H1 (cell line): ENCODE results near the gene IGBP1. TPM values are rescaled to one million over a fixed set of nuclear protein-coding genes. Genes with fewer than 3 reads are reported as not detected.
A peak's percentile ranks its signal among the peaks of the same experiment; 100 is the strongest.

Experiments used
- CTCF ChIA-PET: fragments of 300-600 bp; sonication (Branson Sonifier 250); formaldehyde crosslinking; loops from one replicate; lab custom pipeline; 2021; ENCODE audit not compliant: partially characterized antibody; lab: Charles Lee
- POLR2A ChIA-PET: fragments of 300-600 bp; sonication (Branson Sonifier 250); formaldehyde crosslinking; loops from one replicate; lab custom pipeline; 2021; ENCODE audit warnings: inconsistent platforms; ENCODE audit not compliant: partially characterized antibody; lab: Charles Lee
- DNase-seq, 2 experiments: peaks; one replicate each; pipeline versions ENCODE4 v3.0.0 to v3.0.0-alpha.2; 2010 to 2022; ENCODE audit warnings: low spot score in 2 of 2, low read depth in 1 of 2, mixed read lengths in 1 of 2
- FAIRE-seq: peaks from 2 replicates; lab custom pipeline; 2011; peaks lifted over from hg19 to GRCh38; lab: Jason Lieb, UNC
- H2AFZ ChIP-seq: 2 replicates; pipeline ENCODE4 v1.8.1; 2012; ENCODE audit warnings: low read length, inconsistent platforms
- H2AK5ac ChIP-seq: 2 replicates; pipeline ENCODE4 v1.6.1; 2013; ENCODE audit warnings: low read depth, low read length
- H2BK120ac ChIP-seq: replicated peaks from 2 replicates; pipeline ENCODE3; 2013; ENCODE audit warnings: low read depth, low read length, inconsistent platforms
- H2BK12ac ChIP-seq: 2 replicates; pipeline ENCODE4 v1.6.1; 2013; ENCODE audit warnings: low read depth, low read length
- H2BK15ac ChIP-seq: 2 replicates; pipeline ENCODE4 v1.6.1; 2013; ENCODE audit warnings: low read length
- H2BK20ac ChIP-seq: 2 replicates; pipeline ENCODE4 v1.6.1; 2013; ENCODE audit warnings: low read length
- H2BK5ac ChIP-seq: 2 replicates; pipeline ENCODE4 v1.6.1; 2013; ENCODE audit warnings: low read depth, low read length
- H3K14ac ChIP-seq: 2 replicates; pipeline ENCODE4 v1.6.1; 2013; ENCODE audit warnings: inconsistent platforms; ENCODE audit not compliant: insufficient read length
- H3K18ac ChIP-seq: 2 replicates; pipeline ENCODE4 v1.6.1; 2013; ENCODE audit warnings: low read length; ENCODE audit errors: extremely low read depth
- H3K23ac ChIP-seq: 2 replicates; pipeline ENCODE4 v1.6.1; 2013; ENCODE audit warnings: inconsistent platforms; ENCODE audit not compliant: insufficient read length
- H3K23me2 ChIP-seq: 2 replicates; pipeline ENCODE4 v1.6.1; 2013; ENCODE audit warnings: low read depth, low read length
- H3K27ac ChIP-seq: 2 replicates; pipeline ENCODE4 v1.6.1; 2011; ENCODE audit warnings: low read depth, low read length, inconsistent platforms
- H3K27me3 ChIP-seq, 4 experiments: replicated peaks in 1 of 4; 1 replicate in 1 of 4; 2 replicates in 3 of 4; pipeline versions ENCODE4 v1.6.1 to v1.8.1; 2011 to 2013; ENCODE audit warnings: low read length in 3 of 4, mild to moderate bottlenecking in 3 of 4, inconsistent platforms in 2 of 4, mixed read lengths in 2 of 4, moderate library complexity in 1 of 4; ENCODE audit not compliant: control insufficient read depth in 3 of 4, insufficient read depth in 3 of 4; ENCODE audit errors: extremely low read depth in 1 of 4
- H3K36me3 ChIP-seq, 4 experiments: 2 replicates each; pipeline versions ENCODE4 v1.6.1 to v1.8.1; 2011 to 2013; ENCODE audit warnings: mild to moderate bottlenecking in 4 of 4, low read length in 3 of 4, moderate library complexity in 2 of 4, control low read depth in 1 of 4, inconsistent platforms in 1 of 4; ENCODE audit not compliant: insufficient read depth in 4 of 4, control insufficient read depth in 2 of 4
- H3K4ac ChIP-seq: replicated peaks from 2 replicates; pipeline ENCODE3; 2013; ENCODE audit warnings: low read length, low read depth, mixed read lengths, inconsistent platforms; ENCODE audit not compliant: insufficient read length
- H3K4me1 ChIP-seq, 4 experiments: replicated peaks in 1 of 4; 1 replicate in 1 of 4; 2 replicates in 3 of 4; pipeline versions ENCODE4 v1.6.1 to v1.8.1; 2011 to 2013; ENCODE audit warnings: low read length in 3 of 4, inconsistent platforms in 2 of 4, mixed read lengths in 1 of 4; ENCODE audit not compliant: insufficient read depth in 4 of 4, control insufficient read depth in 3 of 4
- H3K4me2 ChIP-seq, 2 experiments: 2 replicates each; pipeline versions ENCODE4 v1.6.1 to v1.8.1; 2011 to 2013; ENCODE audit warnings: low read depth in 2 of 2, low read length in 2 of 2, control low read depth in 1 of 2, inconsistent platforms in 1 of 2, mild to moderate bottlenecking in 1 of 2; ENCODE audit not compliant: insufficient read depth in 1 of 2
- H3K4me3 ChIP-seq, 4 experiments: fragments of 200-600, 300-600 bp in 1 of 4; sonication (generic), shearing (Covaris generic), sonication (Bioruptor Twin) in 1 of 4; 2 replicates each; pipeline versions ENCODE4 v1.5.1 to v1.8.1; 2011 to 2016; ENCODE audit warnings: low read length in 4 of 4, low read depth in 3 of 4, control low read depth in 2 of 4, inconsistent platforms in 2 of 4, mild to moderate bottlenecking in 2 of 4, mixed read lengths in 1 of 4, moderate library complexity in 1 of 4; ENCODE audit not compliant: insufficient read depth in 2 of 4; ENCODE audit errors: extremely low read depth in 1 of 4
- H3K56ac ChIP-seq: replicated peaks from 2 replicates; pipeline ENCODE3; 2013; ENCODE audit warnings: low read depth, mild to moderate bottlenecking, mixed read lengths, low read length, inconsistent platforms; ENCODE audit not compliant: insufficient read length
- H3K79me1 ChIP-seq: 2 replicates; pipeline ENCODE4 v1.6.1; 2013; ENCODE audit warnings: low read depth, low read length, control low read depth
- H3K79me2 ChIP-seq, 2 experiments: 2 replicates each; pipeline versions ENCODE4 v1.6.1 to v1.8.1; 2012 to 2013; ENCODE audit warnings: low read length in 2 of 2, mild to moderate bottlenecking in 2 of 2, inconsistent platforms in 1 of 2; ENCODE audit not compliant: insufficient read depth in 2 of 2, control insufficient read depth in 1 of 2
- H3K9ac ChIP-seq, 4 experiments: replicated peaks in 1 of 4; 1 replicate in 1 of 4; 2 replicates in 3 of 4; pipeline versions ENCODE4 v1.6.1 to v1.8.1; 2011 to 2013; ENCODE audit warnings: low read depth in 3 of 4, low read length in 3 of 4, control low read depth in 2 of 4, mild to moderate bottlenecking in 2 of 4, moderate library complexity in 2 of 4, inconsistent platforms in 1 of 4; ENCODE audit errors: extremely low read depth in 1 of 4
- H3K9me3 ChIP-seq, 2 experiments: 2 replicates each; pipeline versions ENCODE4 v1.6.1 to v1.8.1; 2012 to 2013; ENCODE audit warnings: mild to moderate bottlenecking in 2 of 2, moderate library complexity in 2 of 2, control low read depth in 1 of 2, inconsistent platforms in 1 of 2, low read depth in 1 of 2, low read length in 1 of 2, mixed read lengths in 1 of 2; ENCODE audit not compliant: insufficient read depth in 2 of 2
- H4K20me1 ChIP-seq, 2 experiments: replicated peaks in 1 of 2; 2 replicates each; pipeline versions ENCODE3 to v1.8.1; 2011 to 2013; ENCODE audit warnings: inconsistent platforms in 2 of 2, low read length in 2 of 2, mild to moderate bottlenecking in 1 of 2; ENCODE audit not compliant: insufficient read depth in 2 of 2, control insufficient read depth in 1 of 2
- H4K5ac ChIP-seq: 2 replicates; pipeline ENCODE4 v1.6.1; 2013; ENCODE audit warnings: low read length, low read depth, mixed read lengths, inconsistent platforms; ENCODE audit not compliant: insufficient read length
- H4K8ac ChIP-seq: 2 replicates; pipeline ENCODE4 v1.8.0; 2013; ENCODE audit warnings: mild to moderate bottlenecking, moderate library complexity, low read length, inconsistent platforms; ENCODE audit not compliant: insufficient read depth; ENCODE audit errors: extremely low read depth
- H4K91ac ChIP-seq: replicated peaks from 2 replicates; pipeline ENCODE3; 2013; ENCODE audit warnings: low read length, mixed read lengths, inconsistent platforms; ENCODE audit not compliant: insufficient read length
- CHD2 ChIP-seq: IDR thresholded peaks from 2 replicates; pipeline ENCODE4 v1.6.1; 2012; ENCODE audit warnings: low read length, improper control_type of control experiment
- HDAC2 ChIP-seq, 2 experiments: fragments of 300-600 bp in 1 of 2; sonication (generic) in 1 of 2; IDR thresholded peaks; 2 replicates each; pipeline ENCODE4 v1.6.1; 2011 to 2012; ENCODE audit warnings: low read depth in 2 of 2, low read length in 2 of 2, mild to moderate bottlenecking in 2 of 2, moderate library complexity in 2 of 2, borderline replicate concordance in 1 of 2, inconsistent platforms in 1 of 2
- JUND ChIP-seq: IDR thresholded peaks from 2 replicates; pipeline ENCODE4 v1.6.1; 2011; ENCODE audit warnings: mild to moderate bottlenecking, improper control_type of control experiment, low read length
- RNF2 ChIP-seq: fragments of 200-900, 300-1000 bp; sonication (generic); IDR thresholded peaks from 2 replicates; pipeline ENCODE4 v1.7.1; 2016; ENCODE audit warnings: borderline replicate concordance, low read depth, mild to moderate bottlenecking, antibody characterized with exemption, low read length; ENCODE audit not compliant: poor library complexity, severe bottlenecking; ENCODE audit errors: missing control alignments
- SP1 ChIP-seq: IDR thresholded peaks from 2 replicates; pipeline ENCODE4 v1.6.1; 2011; ENCODE audit warnings: low read depth, low read length
- SP2 ChIP-seq: IDR thresholded peaks from 2 replicates; pipeline ENCODE4 v1.6.1; 2012; ENCODE audit warnings: mild to moderate bottlenecking, low read length, inconsistent platforms
- ZNF274 ChIP-seq: IDR thresholded peaks from 2 replicates; pipeline ENCODE4 v1.7.0; 2012; ENCODE audit warnings: low read length, borderline replicate concordance; ENCODE audit errors: extremely low read depth
- WGBS, 2 experiments: shearing (Covaris generic) in 1 of 2; methylation state at CpG; one replicate each; pipeline versions ENCODE4 v1.1.6 to v1.1.7; 2013 to 2015; ENCODE audit warnings: low lambda C conversion rate in 2 of 2, mixed read lengths in 2 of 2, inconsistent platforms in 1 of 2, low coverage in 1 of 2, missing lambda C conversion rate in 1 of 2; ENCODE audit not compliant: insufficient replicate concordance in 2 of 2, insufficient coverage in 1 of 2, insufficient read length in 1 of 2; ENCODE audit errors: extremely low coverage in 1 of 2, missing lambda C conversion rate in 1 of 2; 5-methylcytosine and 5-hydroxymethylcytosine counted together
- long read RNA-seq, 2 experiments: library from RNA in 1 of 2; library from capped mRNA in 1 of 2; stranded (forward); transcript quantifications; one replicate each; pipeline ENCODE4 v2.0.0, GENCODE V29; 2021; ENCODE audit warnings: inconsistent platforms in 1 of 2
- polyA minus RNA-seq, 3 experiments: library from RNA; depleted of rRNA, polyadenylated mRNA; stranded (reverse); fragments of >200 nt; gene quantifications; 1 replicate in 2 of 3; 2 replicates in 1 of 3; pipeline ENCODE4 v1.2.3, GENCODE V29; 2011
- polyA plus RNA-seq, 7 experiments: library from polyadenylated mRNA; depleted of rRNA in 3 of 7; stranded (reverse) in 5 of 7; unstranded in 2 of 7; fragments of >200 nt in 5 of 7; fragments of 200-250 nt in 2 of 7; gene quantifications; 1 replicate in 5 of 7; 2 replicates in 1 of 7; 4 replicates in 1 of 7; pipeline versions ENCODE4 v1.2.1 to v1.2.3, GENCODE V29; 2011 to 2013; ENCODE audit warnings: missing spikeins in 2 of 7, mixed read lengths in 2 of 7
- total RNA-seq: library from RNA; stranded (reverse); fragmentation: NEBNext Ultra II Directional; extraction: Animal tissue kit (Norgen Biotek cat#: 25700); gene quantifications from 2 replicates; pipeline ENCODE4 v1.2.1, GENCODE V29; 2021

IGBP1 gene
- total RNA-seq: 40.5 and 45.4 TPM in 2 replicates
- polyA plus RNA-seq (2011; rRNA removed): 28.0 and 41.3 TPM in 2 replicates
- polyA plus RNA-seq (2011; cell fraction: cytosol; rRNA removed): 55.4 TPM
- 25.9 TPM for polyA plus RNA-seq (2011; cell fraction: nucleus; rRNA removed)
- 44.5 to 52.7 TPM (median 50.8 TPM) in 4 replicates for polyA plus RNA-seq (2012, experiment 1 of 2)
- polyA plus RNA-seq (2012, experiment 2 of 2): 11.5 TPM
- 31.5 TPM for polyA plus RNA-seq (2013, experiment 1 of 2)
- 30.6 TPM for polyA plus RNA-seq (2013, experiment 2 of 2)
- polyA minus RNA-seq (2011; rRNA and poly(A)+ RNA removed): 37.3 and 38.5 TPM in 2 replicates
- polyA minus RNA-seq (2011; cell fraction: cytosol; rRNA and poly(A)+ RNA removed): 18.5 TPM
- polyA minus RNA-seq (2011; cell fraction: nucleus; rRNA and poly(A)+ RNA removed): 16.5 TPM
- long read RNA-seq, experiment 1, transcript IGBP1-201 (6 exons, 1,862 nt): major isoform, 12 of 46 reads
- long read RNA-seq, experiment 1, partial matches to known transcripts: 29 of 46 reads
- long read RNA-seq, experiment 1, other reads (novel, unspliced or antisense): 5 of 46 reads
- long read RNA-seq, experiment 2, transcript IGBP1-201 (6 exons, 1,862 nt): major isoform, 81 of 98 reads
- long read RNA-seq, experiment 2, partial matches to known transcripts: 7 of 98 reads
- long read RNA-seq, experiment 2, other reads (novel, unspliced or antisense): 7 of 98 reads

DNA sequence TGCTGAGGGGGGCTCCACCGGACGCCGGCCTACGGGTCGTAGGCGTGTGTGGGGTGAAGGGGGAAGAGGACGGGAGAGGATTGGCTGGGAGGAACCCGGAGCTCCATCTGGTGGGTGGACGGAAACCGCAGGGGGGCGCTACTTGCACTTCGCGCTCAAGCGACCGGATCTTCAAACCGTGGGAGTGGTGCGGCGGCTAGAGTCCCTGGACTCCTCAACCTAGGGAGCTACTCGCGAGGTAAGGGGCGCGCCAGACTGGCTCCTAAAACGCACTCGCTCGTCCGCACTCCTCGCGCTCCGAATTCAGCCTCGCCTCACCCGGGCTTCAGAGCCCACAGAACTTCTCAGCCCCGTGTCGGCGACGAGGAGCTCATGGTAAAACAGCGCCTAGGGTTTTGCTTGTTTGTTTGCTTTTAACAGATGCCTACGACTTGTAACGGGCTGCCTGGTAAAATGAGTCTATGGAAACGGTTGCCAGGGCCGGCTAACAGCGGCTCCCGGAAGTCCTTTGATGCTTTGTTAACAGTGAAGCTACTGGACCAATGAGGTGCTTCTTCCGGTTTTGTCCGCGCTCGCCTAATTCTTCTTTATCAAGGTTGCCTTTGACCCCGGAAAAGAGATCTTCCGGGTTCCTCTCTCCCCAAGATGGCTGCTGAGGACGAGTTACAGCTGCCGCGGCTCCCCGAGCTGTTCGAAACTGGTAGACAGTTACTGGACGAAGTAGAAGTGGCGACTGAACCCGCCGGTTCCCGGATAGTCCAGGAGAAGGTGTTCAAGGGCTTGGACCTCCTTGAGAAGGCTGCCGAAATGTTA is at the start of gene IGBP1:
TSS of gene IGBP1 (plus strand) at position 145 of the 813 bp plus-strand sequence. CDS start at position 646, 501 bp downstream.
- Histone ChIP-seq H2BK20ac (no peak within 1 kb of the TSS), H3K27ac (peak within 1 kb of the TSS; percentile 92), H2BK15ac (no peak within 1 kb of the TSS), H4K5ac (peak within 1 kb of the TSS; percentile 60), H2AK5ac (no peak within 1 kb of the TSS), H3K9ac (peak within 1 kb of the TSS; percentile 49 to 91 (median 87)), H3K14ac (no peak within 1 kb of the TSS), H4K91ac (no peak within 1 kb of the TSS), H3K4me3 (peak within 1 kb of the TSS; percentile 86 to 98 (median 93)), H3K79me2 (peaks cover 0 to 19% of the 10 kb centered on the region in 2 experiments; a peak in 2 of 4 replicates), H3K79me1 (no peaks in the 10 kb centered on the region; the same call in 1 of the 2 replicates), H3K4me2 (peak within 1 kb of the TSS; percentile 54 to 86), H2BK120ac (no peak within 1 kb of the TSS), H3K9me3 (no peaks in the 10 kb centered on the region), H2AFZ (peak within 1 kb of the TSS; percentile 91), H3K18ac (no peak within 1 kb of the TSS; the same call in none of the 2 replicates), H2BK12ac (0 out of 2 replicates have a peak within 1 kb of the TSS, but pooled peaks have one; percentile 17), H3K36me3 (peaks cover 2 to 16% (median 5%) of the 10 kb centered on the region in 4 experiments; a peak in 4 of 8 replicates), H3K23ac (no peak within 1 kb of the TSS), H2BK5ac (peak within 1 kb of the TSS; percentile 81), H3K4ac (peak within 1 kb of the TSS; percentile 53), H3K4me1 (peaks cover 0 to 16% (median 2%) of the 10 kb centered on the region in 4 experiments; a peak in 4 of 7 replicates), H4K8ac (peak within 1 kb of the TSS; percentile 85; the same call in 1 of the 2 replicates), H3K23me2 (peaks cover 4% of the 10 kb centered on the region; the same call in 1 of the 2 replicates), H4K20me1 (no peaks in the 10 kb centered on the region), H3K27me3 (no peaks in the 10 kb centered on the region), H3K56ac (peak within 1 kb of the TSS; percentile 73)
- POLR2A ChIA-PET: interaction anchor here (0.7 to 1.3 kb wide), 6 partner anchors 9 to 615 kb away, joined by 3 to 5 read pairs (median 3); no protein-coding TSS in a partner anchor
- no peak for FAIRE-seq
- CTCF ChIA-PET: interaction anchor here (0.6 to 1.7 kb wide), 17 partner anchors 14 to 525 kb away, joined by 3 to 6 read pairs (median 3); no protein-coding TSS in a partner anchor
- 0% methylated on average over 38 of the region's 59 CpGs; no CpG with 5 or more reads in 1 of the 2 experiments for WGBS, 2 experiments
- DNase-seq: peak; percentile 70 to 80
- TF ChIP-seq CHD2 (no peak), ZNF274 (no peak), HDAC2 (IDR thresholded peaks at IDR 0.05; ENCODE audit: borderline replicate concordance in 1 of 2, low read depth in 2 of 2, low read length in 2 of 2) (no peak), SP1 (no peak), RNF2 (no peak), SP2 (no peak), JUND (no peak)
